HepG2 (cell line): Measurements from ENCODE around the gene DRD5. TPM values are rescaled to one million over a fixed set of nuclear protein-coding genes. Genes with fewer than 3 reads are reported as not detected.

Source experiments
- ATAC-seq: fragments of 200-7000 bp; cut with Tn5 transposase; 3 replicates; pipeline ENCODE4 v1.9.1; 2020; ENCODE audit warnings: mild to moderate bottlenecking, moderate library complexity
- BruUV-seq: library from RNA; stranded (reverse); fragments of 400-500 nt; replicated peaks from 2 replicates; lab custom pipeline; 2021; lab: Mats Ljungman, UMichigan
- CTCF ChIA-PET: fragments of 300-600 bp; formaldehyde crosslinking; extraction: SDS; loops from one replicate; lab custom pipeline; 2021; ENCODE audit warnings: low total read pairs, inconsistent platforms, low intra/inter-chr PET ratio; lab: Yijun Ruan, JAX
- POLR2A ChIA-PET: fragments of 350-600 bp; sonication (Branson Sonifier 250); formaldehyde crosslinking; loops from one replicate; lab custom pipeline; 2020; ENCODE audit warnings: antibody characterized with exemption, inconsistent platforms; lab: Yijun Ruan, JAX
- DNase-seq: peaks from one replicate; pipeline ENCODE4 v3.0.0-alpha.2; 2015; ENCODE audit warnings: low spot score
- FAIRE-seq: peaks from 3 replicates; lab custom pipeline; 2011; peaks lifted over from hg19 to GRCh38; lab: Jason Lieb, UNC
- H2AFZ ChIP-seq: one replicate; pipeline ENCODE4 v1.6.1; 2011; ENCODE audit warnings: low read length, inconsistent platforms
- H3K27ac ChIP-seq: fragments of 300-600 bp; 3 replicates; pipeline ENCODE4 v1.8.0; 2011; ENCODE audit warnings: mixed run types, mild to moderate bottlenecking, mixed read lengths, low read length, inconsistent platforms; ENCODE audit not compliant: insufficient read depth; ENCODE audit errors: extremely low read length
- H3K27me3 ChIP-seq, 2 experiments: fragments of 200-600 bp in 1 of 2; 2 replicates in 1 of 2; 3 replicates in 1 of 2; pipeline versions ENCODE4 v1.6.0 to v1.8.0; 2011; ENCODE audit warnings: low read length in 2 of 2, mild to moderate bottlenecking in 2 of 2, moderate library complexity in 2 of 2, inconsistent platforms in 1 of 2; ENCODE audit not compliant: insufficient read depth in 2 of 2, control insufficient read depth in 1 of 2
- H3K36me3 ChIP-seq, 2 experiments: fragments of 200-600 bp in 1 of 2; replicated peaks in 1 of 2; 2 replicates in 1 of 2; 3 replicates in 1 of 2; pipeline versions ENCODE4 v1.5.1 to v1.8.0; 2011; ENCODE audit warnings: low read length in 2 of 2, inconsistent platforms in 1 of 2; ENCODE audit not compliant: insufficient read depth in 2 of 2, control insufficient read depth in 1 of 2
- H3K4me1 ChIP-seq: 2 replicates; pipeline ENCODE4 v1.5.1; 2012; ENCODE audit warnings: low read length, inconsistent platforms; ENCODE audit not compliant: insufficient read depth
- H3K4me2 ChIP-seq: 2 replicates; pipeline ENCODE4 v1.6.0; 2011; ENCODE audit warnings: low read depth, low read length, inconsistent platforms
- H3K4me3 ChIP-seq, 3 experiments: fragments of 200-600 bp in 1 of 3; sonication (generic), shearing (Covaris generic) in 1 of 3; replicated peaks in 1 of 3; 2 replicates each; pipeline ENCODE4 v1.5.1; 2011 to 2016; ENCODE audit warnings: low read length in 3 of 3, inconsistent platforms in 2 of 3, low read depth in 2 of 3, mild to moderate bottlenecking in 2 of 3, control low read depth in 1 of 3, mixed read lengths in 1 of 3; ENCODE audit not compliant: insufficient read depth in 1 of 3
- H3K79me2 ChIP-seq: one replicate; pipeline ENCODE4 v1.6.1; 2011; ENCODE audit warnings: low read length, inconsistent platforms; ENCODE audit not compliant: insufficient read depth
- H3K9ac ChIP-seq: 2 replicates; pipeline ENCODE4 v1.6.0; 2011; ENCODE audit warnings: mild to moderate bottlenecking, low read depth, low read length, inconsistent platforms; ENCODE audit not compliant: insufficient read depth
- H3K9me3 ChIP-seq: 2 replicates; pipeline ENCODE4 v1.5.1; 2012; ENCODE audit warnings: mild to moderate bottlenecking, low read length
- H4K20me1 ChIP-seq: 2 replicates; pipeline ENCODE4 v1.6.0; 2011; ENCODE audit warnings: inconsistent platforms, mild to moderate bottlenecking, low read length, moderate library complexity; ENCODE audit not compliant: insufficient read depth
- BCL6 ChIP-seq: IDR thresholded peaks from 2 replicates; pipeline ENCODE4 v1.6.1; 2016; ENCODE audit warnings: missing genetic modification reagents, missing compliant biosample characterization
- JUND ChIP-seq: sonication (generic); formaldehyde crosslinking; IDR thresholded peaks from 2 replicates; pipeline ENCODE4 v1.8.0; 2022; ENCODE audit warnings: mild to moderate bottlenecking, missing genetic modification reagents
- NBN ChIP-seq: fragments of 450-650 bp; conservative IDR thresholded peaks from 2 replicates; pipeline ENCODE4 v1.6.1; 2017
- NFIC ChIP-seq: IDR thresholded peaks from 2 replicates; pipeline ENCODE4 v1.6.1; 2012; ENCODE audit warnings: mild to moderate bottlenecking, low read length, inconsistent platforms
- NFKBIZ ChIP-seq: IDR thresholded peaks from 2 replicates; pipeline ENCODE4 v1.6.1; 2018; ENCODE audit warnings: missing genetic modification reagents, missing compliant biosample characterization
- SYNCRIP ChIP-seq: fragments of 200-400 bp; formaldehyde crosslinking; IDR thresholded peaks from 2 replicates; pipeline ENCODE4 v1.6.1; 2018; ENCODE audit warnings: mild to moderate bottlenecking, low read depth, low read length; ENCODE audit not compliant: insufficient read depth
- ZBTB8A ChIP-seq: sonication (generic); formaldehyde crosslinking; IDR thresholded peaks from 2 replicates; pipeline ENCODE4 v1.4.0; 2020; ENCODE audit warnings: mild to moderate bottlenecking, low read depth, missing genetic modification reagents, borderline replicate concordance
- ZNF143 ChIP-seq: sonication (generic); formaldehyde crosslinking; IDR thresholded peaks from 2 replicates; pipeline ENCODE4 v1.4.0; 2020; ENCODE audit warnings: missing genetic modification reagents
- ZNF225 ChIP-seq: sonication (generic); formaldehyde crosslinking; IDR thresholded peaks from 2 replicates; pipeline ENCODE4 v1.4.0; 2020; ENCODE audit warnings: mild to moderate bottlenecking, missing genetic modification reagents
- ZNF562 ChIP-seq: sonication (generic); formaldehyde crosslinking; IDR thresholded peaks from 2 replicates; pipeline ENCODE4 v1.8.0; 2022; ENCODE audit warnings: missing genetic modification reagents, borderline replicate concordance
- WGBS: methylation state at CpG from one replicate; pipeline ENCODE4 v1.1.6; 2017; ENCODE audit warnings: low lambda C conversion rate; 5-methylcytosine and 5-hydroxymethylcytosine counted together
- in situ Hi-C: cut with HindIII; loops from 2 replicates; pipeline ENCODE4 v1.10.0; 2017; ENCODE audit warnings: low pct_unique_long_range_greater_than_20kb; ENCODE audit not compliant: extremely low pct_ligation_motif_present
- intact Hi-C: fragments of 100-400 bp; cut with micrococcal nuclease; formaldehyde crosslinking; loops from one replicate; pipeline ENCODE4 v1.10.0; 2022; ENCODE audit not compliant: unreplicated experiment
- polyA plus RNA-seq, 8 experiments: library from polyadenylated mRNA; depleted of rRNA in 3 of 8; stranded (reverse) in 7 of 8; unstranded in 1 of 8; fragments of >200 nt; fragmentation: Illumina TruSeq in 4 of 8; extraction: Trizol in 4 of 8; gene quantifications; 2 replicates each; pipeline versions ENCODE4 v1.2.1 to v1.2.3, GENCODE V29; 2011 to 2016; ENCODE audit warnings: low read depth in 4 of 8, missing spikeins in 1 of 8, mixed read lengths in 1 of 8; ENCODE audit not compliant: insufficient read depth in 1 of 8
- total RNA-seq, 5 experiments: library from RNA; depleted of rRNA; stranded (reverse); fragments of >200 nt; fragmentation: Illumina TruSeq; extraction: Trizol; gene quantifications; 2 replicates each; pipeline ENCODE4 v1.2.3, GENCODE V29; 2016; ENCODE audit warnings: low read depth in 1 of 5
- TF ChIP-seq, protein P1 (sequence below): sonication (generic); formaldehyde crosslinking; conservative IDR thresholded peaks from 2 replicates; pipeline ENCODE4 v1.8.0; 2022; ENCODE audit warnings: missing genetic modification reagents
- TF ChIP-seq, protein P2 (sequence below): sonication (generic); formaldehyde crosslinking; IDR thresholded peaks from 2 replicates; pipeline ENCODE4 v1.4.0; 2020; ENCODE audit warnings: missing genetic modification reagents, borderline replicate concordance

Gene DRD5
- total and polyA plus RNA-seq, 2 of the 13 experiments (the other 11 are each of a cell fraction or from before 2014, with no cell fraction given), result not detected

DNA sequence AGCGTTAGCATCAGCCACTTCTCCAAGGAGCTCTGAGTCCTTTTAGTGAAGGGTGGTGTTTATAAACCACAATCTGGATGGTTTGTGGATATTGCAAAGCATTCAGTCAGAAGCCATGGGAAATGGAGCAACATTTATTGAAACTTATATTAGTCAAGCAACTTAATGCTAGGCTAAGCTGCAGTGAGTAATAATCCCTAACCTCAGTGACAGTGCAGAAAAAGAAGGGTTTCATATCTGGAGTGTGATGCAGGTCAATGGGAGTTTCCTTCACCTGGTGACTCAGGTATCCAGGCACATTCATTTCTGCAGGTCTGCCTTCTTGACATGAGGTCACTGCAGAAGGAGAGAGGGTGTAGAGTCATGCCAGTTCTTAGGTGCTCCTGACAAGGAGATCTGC lies 10.4 kb upstream of the DRD5 start:
- in situ Hi-C loops (loop anchor here (25.0 kb wide), 1 partner anchor 641 kb away; no protein-coding TSS in a partner anchor), intact Hi-C loops (no loop called here)
- H3K9me3 ChIP-seq, result no peaks in the 10 kb centered on the region
- no peak overlapping the region for H3K4me2 ChIP-seq
- DNase-seq (no peak), ATAC-seq (no peak), FAIRE-seq (no peak)
- no peaks in the 10 kb centered on the region for H3K36me3 ChIP-seq
- TF ChIP-seq, protein P1, sequence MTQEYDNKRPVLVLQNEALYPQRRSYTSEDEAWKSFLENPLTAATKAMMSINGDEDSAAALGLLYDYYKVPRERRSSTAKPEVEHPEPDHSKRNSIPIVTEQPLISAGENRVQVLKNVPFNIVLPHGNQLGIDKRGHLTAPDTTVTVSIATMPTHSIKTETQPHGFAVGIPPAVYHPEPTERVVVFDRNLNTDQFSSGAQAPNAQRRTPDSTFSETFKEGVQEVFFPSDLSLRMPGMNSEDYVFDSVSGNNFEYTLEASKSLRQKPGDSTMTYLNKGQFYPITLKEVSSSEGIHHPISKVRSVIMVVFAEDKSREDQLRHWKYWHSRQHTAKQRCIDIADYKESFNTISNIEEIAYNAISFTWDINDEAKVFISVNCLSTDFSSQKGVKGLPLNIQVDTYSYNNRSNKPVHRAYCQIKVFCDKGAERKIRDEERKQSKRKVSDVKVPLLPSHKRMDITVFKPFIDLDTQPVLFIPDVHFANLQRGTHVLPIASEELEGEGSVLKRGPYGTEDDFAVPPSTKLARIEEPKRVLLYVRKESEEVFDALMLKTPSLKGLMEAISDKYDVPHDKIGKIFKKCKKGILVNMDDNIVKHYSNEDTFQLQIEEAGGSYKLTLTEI, result no peak
- TF ChIP-seq ZNF225 (CRISPR knock-in tag) (no peak), NFIC (no peak), JUND (CRISPR knock-in tag) (no peak), ZBTB8A (CRISPR knock-in tag) (no peak)
- no peaks in the 10 kb centered on the region for H3K27me3 ChIP-seq
- 0 out of 2 replicates have a peak, but pooled peaks cover 3% of the 10 kb centered on the region for H4K20me1 ChIP-seq
- no peak overlapping the region for H2AFZ ChIP-seq
- CTCF ChIA-PET, result no interaction called here
- POLR2A ChIA-PET, result no interaction called here
- no peaks in the 10 kb centered on the region for H3K4me1 ChIP-seq
- 46% methylated on average over 1 of the region's 1 CpG for WGBS
- no peak overlapping the region for H3K9ac ChIP-seq
- BruUV-seq, result no TSS peak
- no peaks in the 10 kb centered on the region for H3K79me2 ChIP-seq
- no peak overlapping the region for H3K27ac ChIP-seq
- H3K4me3 ChIP-seq, result no peak overlapping the region

DNA sequence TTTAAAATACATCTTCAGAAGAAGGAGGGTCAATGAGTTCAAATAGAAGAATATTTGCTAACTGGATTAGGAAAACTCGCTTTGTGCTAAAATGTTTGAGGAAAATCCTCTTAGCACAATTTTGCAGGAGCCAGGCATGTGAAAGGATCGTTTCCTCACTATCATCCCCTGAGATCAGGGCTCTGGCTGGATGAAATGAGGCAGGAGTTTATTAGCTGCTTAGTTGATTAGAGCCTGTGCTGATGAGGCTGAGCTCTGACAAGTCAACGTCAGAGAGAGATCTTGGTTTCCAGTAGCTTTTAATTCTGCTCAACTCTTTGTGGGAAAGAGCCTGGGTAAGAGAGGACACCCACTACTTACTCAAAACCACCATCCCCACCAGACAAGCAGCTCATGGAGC lies 8.0 kb upstream of the DRD5 start:
- no peak overlapping the region for H3K9ac ChIP-seq
- ATAC-seq (no peak), FAIRE-seq (no peak), DNase-seq (no peak)
- no TSS peak for BruUV-seq
- intact Hi-C loops, result no loop called here
- no peak overlapping the region for H3K4me3 ChIP-seq
- CTCF ChIA-PET, result no interaction called here
- no peaks in the 10 kb centered on the region for H3K36me3 ChIP-seq
- no peaks in the 10 kb centered on the region for H3K4me1 ChIP-seq
- no peaks in the 10 kb centered on the region for H3K9me3 ChIP-seq
- POLR2A ChIA-PET, result no interaction called here
- no peak overlapping the region for H3K27ac ChIP-seq
- in situ Hi-C loops, result loop anchor here (25.0 kb wide), 1 partner anchor 639 kb away; no protein-coding TSS in a partner anchor
- no peaks in the 10 kb centered on the region for H3K79me2 ChIP-seq
- no peak overlapping the region for H3K4me2 ChIP-seq
- no peaks in the 10 kb centered on the region for H3K27me3 ChIP-seq
- WGBS, result 76% methylated on average over 2 of the region's 3 CpGs
- H2AFZ ChIP-seq, result no peak overlapping the region
- H4K20me1 ChIP-seq, result 0 out of 2 replicates have a peak, but pooled peaks cover 3% of the 10 kb centered on the region
- no peak for TF ChIP-seq NFKBIZ (CRISPR knock-in tag)
- TF ChIP-seq SYNCRIP, result no peak
- TF ChIP-seq BCL6 (CRISPR knock-in tag), result no peak
- TF ChIP-seq ZNF562, result no peak
- TF ChIP-seq ZNF143 (CRISPR knock-in tag), result no peak
- TF ChIP-seq, protein P2, sequence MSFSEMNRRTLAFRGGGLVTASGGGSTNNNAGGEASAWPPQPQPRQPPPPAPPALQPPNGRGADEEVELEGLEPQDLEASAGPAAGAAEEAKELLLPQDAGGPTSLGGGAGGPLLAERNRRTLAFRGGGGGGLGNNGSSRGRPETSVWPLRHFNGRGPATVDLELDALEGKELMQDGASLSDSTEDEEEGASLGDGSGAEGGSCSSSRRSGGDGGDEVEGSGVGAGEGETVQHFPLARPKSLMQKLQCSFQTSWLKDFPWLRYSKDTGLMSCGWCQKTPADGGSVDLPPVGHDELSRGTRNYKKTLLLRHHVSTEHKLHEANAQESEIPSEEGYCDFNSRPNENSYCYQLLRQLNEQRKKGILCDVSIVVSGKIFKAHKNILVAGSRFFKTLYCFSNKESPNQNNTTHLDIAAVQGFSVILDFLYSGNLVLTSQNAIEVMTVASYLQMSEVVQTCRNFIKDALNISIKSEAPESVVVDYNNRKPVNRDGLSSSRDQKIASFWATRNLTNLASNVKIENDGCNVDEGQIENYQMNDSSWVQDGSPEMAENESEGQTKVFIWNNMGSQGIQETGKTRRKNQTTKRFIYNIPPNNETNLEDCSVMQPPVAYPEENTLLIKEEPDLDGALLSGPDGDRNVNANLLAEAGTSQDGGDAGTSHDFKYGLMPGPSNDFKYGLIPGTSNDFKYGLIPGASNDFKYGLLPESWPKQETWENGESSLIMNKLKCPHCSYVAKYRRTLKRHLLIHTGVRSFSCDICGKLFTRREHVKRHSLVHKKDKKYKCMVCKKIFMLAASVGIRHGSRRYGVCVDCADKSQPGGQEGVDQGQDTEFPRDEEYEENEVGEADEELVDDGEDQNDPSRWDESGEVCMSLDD (CRISPR knock-in tag), result no peak
- no peak for TF ChIP-seq NBN
